ENCODE data around the gene TLR10.

GRCh38 chr4:38768968-38769394 is 13.8 kb downstream of the TLR10 start:
- TF ChIP-seq, protein P1, sequence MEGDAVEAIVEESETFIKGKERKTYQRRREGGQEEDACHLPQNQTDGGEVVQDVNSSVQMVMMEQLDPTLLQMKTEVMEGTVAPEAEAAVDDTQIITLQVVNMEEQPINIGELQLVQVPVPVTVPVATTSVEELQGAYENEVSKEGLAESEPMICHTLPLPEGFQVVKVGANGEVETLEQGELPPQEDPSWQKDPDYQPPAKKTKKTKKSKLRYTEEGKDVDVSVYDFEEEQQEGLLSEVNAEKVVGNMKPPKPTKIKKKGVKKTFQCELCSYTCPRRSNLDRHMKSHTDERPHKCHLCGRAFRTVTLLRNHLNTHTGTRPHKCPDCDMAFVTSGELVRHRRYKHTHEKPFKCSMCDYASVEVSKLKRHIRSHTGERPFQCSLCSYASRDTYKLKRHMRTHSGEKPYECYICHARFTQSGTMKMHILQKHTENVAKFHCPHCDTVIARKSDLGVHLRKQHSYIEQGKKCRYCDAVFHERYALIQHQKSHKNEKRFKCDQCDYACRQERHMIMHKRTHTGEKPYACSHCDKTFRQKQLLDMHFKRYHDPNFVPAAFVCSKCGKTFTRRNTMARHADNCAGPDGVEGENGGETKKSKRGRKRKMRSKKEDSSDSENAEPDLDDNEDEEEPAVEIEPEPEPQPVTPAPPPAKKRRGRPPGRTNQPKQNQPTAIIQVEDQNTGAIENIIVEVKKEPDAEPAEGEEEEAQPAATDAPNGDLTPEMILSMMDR (IDR thresholded peaks at IDR 0.05 in 8 of 11, conservative IDR thresholded peaks at IDR 0.05 in 3 of 11) = no peak
- no peak for TF ChIP-seq POLR2A (IDR thresholded peaks at IDR 0.05)
